SU-DHL-6 (cell line): Measurements from ENCODE around the gene DUS1L.

Experiments used
- H2AFZ ChIP-seq: fragments of 200-600 bp; sonication (generic); 2 replicates; pipeline ENCODE4 v1.6.1; 2014; ENCODE audit warnings: low read depth, mild to moderate bottlenecking, moderate library complexity, mixed read lengths, antibody characterized with exemption, low read length; ENCODE audit not compliant: severe bottlenecking
- H3F3A ChIP-seq: fragments of 200-600 bp; shearing (Covaris generic); 2 replicates; pipeline ENCODE4 v1.6.0; 2016; ENCODE audit warnings: antibody characterized with exemption, mild to moderate bottlenecking; ENCODE audit not compliant: insufficient read depth
- H3K27ac ChIP-seq: fragments of 200-600 bp; sonication (generic); 2 replicates; pipeline ENCODE4 v1.5.1; 2016; ENCODE audit warnings: low read depth, mild to moderate bottlenecking, low read length, moderate library complexity, mixed read lengths
- H3K27me3 ChIP-seq: fragments of 200-600 bp; sonication (generic), shearing (Covaris generic); 2 replicates; pipeline ENCODE4 v1.6.0; 2014; ENCODE audit warnings: mild to moderate bottlenecking, low read length
- H3K36me3 ChIP-seq: fragments of 200-600 bp; sonication (generic); 2 replicates; pipeline ENCODE4 v1.6.1; 2014; ENCODE audit warnings: mild to moderate bottlenecking, low read length, mixed read lengths
- H3K4me2 ChIP-seq: fragments of 300-600, 200-600 bp; shearing (Covaris generic), sonication (generic); 2 replicates; pipeline ENCODE4 v1.6.0; 2014; ENCODE audit warnings: low read length, low read depth, mild to moderate bottlenecking; ENCODE audit not compliant: poor library complexity, severe bottlenecking
- H3K4me3 ChIP-seq: fragments of 200-600 bp; sonication (generic); 2 replicates; pipeline ENCODE4 v1.5.1; 2014; ENCODE audit warnings: antibody characterized with exemption, low read length, mild to moderate bottlenecking, mixed read lengths; ENCODE audit not compliant: insufficient read depth, poor library complexity, severe bottlenecking
- H3K79me2 ChIP-seq: fragments of 200-600 bp; sonication (generic); 2 replicates; pipeline ENCODE4 v1.6.1; 2014; ENCODE audit warnings: mild to moderate bottlenecking, low read length, moderate library complexity; ENCODE audit not compliant: insufficient read depth
- H3K9ac ChIP-seq: fragments of 200-600 bp; sonication (generic); 2 replicates; pipeline ENCODE4 v1.7.0; 2014; ENCODE audit warnings: mild to moderate bottlenecking, low read length
- H3K9me2 ChIP-seq: fragments of 200-600 bp; sonication (generic); replicated peaks from 2 replicates; pipeline ENCODE4 v1.6.1; 2014; ENCODE audit warnings: low read length; ENCODE audit not compliant: insufficient read depth
- H3K9me3 ChIP-seq: fragments of 200-600 bp; sonication (generic); 2 replicates; pipeline ENCODE4 v1.6.1; 2014; ENCODE audit warnings: low read length, mixed read lengths; ENCODE audit not compliant: insufficient read depth
- H4K20me1 ChIP-seq: fragments of 200-600 bp; sonication (generic); 2 replicates; pipeline ENCODE4 v1.6.1; 2014; ENCODE audit warnings: low read depth, mild to moderate bottlenecking, antibody characterized with exemption, low read length, moderate library complexity, mixed read lengths
- EZH2phosphoT487 ChIP-seq: fragments of 200-600 bp; sonication (generic), shearing (Covaris generic); conservative IDR thresholded peaks from 2 replicates; pipeline ENCODE4 v1.6.1; 2018; ENCODE audit warnings: mild to moderate bottlenecking, antibody characterized with exemption, low read length, moderate library complexity, mixed read lengths
- TF ChIP-seq, protein P1 (sequence below): fragments of 200-600 bp; sonication (generic); IDR thresholded peaks from one replicate; pipeline ENCODE4 v1.5.1; 2017; ENCODE audit warnings: antibody characterized with exemption, mild to moderate bottlenecking, low read length, moderate library complexity; ENCODE audit not compliant: insufficient read depth, poor library complexity, severe bottlenecking

DUS1L gene

DNA sequence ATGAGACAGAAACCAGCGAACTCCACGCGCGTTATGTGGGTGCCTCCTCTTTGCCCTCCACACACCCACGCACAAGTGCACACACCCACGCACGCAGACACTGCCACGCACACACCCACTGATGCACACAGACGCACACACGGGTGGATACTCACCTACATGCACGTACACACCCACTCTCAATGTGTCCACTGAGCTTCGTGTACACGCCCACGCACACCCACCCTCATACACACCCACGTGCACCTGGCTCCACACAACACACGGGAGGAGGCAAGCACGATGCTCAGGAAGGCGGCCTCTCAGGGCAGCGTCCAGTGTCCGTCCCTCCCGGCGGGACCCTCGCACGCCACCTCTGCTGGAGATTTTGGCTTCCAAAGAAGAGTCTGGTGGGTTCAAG lies 18.2 kb downstream of the DUS1L start:
- H3F3A ChIP-seq, result no peaks in the 10 kb centered on the region
- no peak overlapping the region for H3K4me2 ChIP-seq
- H3K9me2 ChIP-seq, result no peaks in the 10 kb centered on the region
- no peaks in the 10 kb centered on the region for H3K9me3 ChIP-seq
- H3K9ac ChIP-seq, result no peak overlapping the region
- H3K27me3 ChIP-seq, result no peaks in the 10 kb centered on the region
- H2AFZ ChIP-seq, result no peak overlapping the region
- TF ChIP-seq EZH2phosphoT487, result no peak
- TF ChIP-seq, protein P1, sequence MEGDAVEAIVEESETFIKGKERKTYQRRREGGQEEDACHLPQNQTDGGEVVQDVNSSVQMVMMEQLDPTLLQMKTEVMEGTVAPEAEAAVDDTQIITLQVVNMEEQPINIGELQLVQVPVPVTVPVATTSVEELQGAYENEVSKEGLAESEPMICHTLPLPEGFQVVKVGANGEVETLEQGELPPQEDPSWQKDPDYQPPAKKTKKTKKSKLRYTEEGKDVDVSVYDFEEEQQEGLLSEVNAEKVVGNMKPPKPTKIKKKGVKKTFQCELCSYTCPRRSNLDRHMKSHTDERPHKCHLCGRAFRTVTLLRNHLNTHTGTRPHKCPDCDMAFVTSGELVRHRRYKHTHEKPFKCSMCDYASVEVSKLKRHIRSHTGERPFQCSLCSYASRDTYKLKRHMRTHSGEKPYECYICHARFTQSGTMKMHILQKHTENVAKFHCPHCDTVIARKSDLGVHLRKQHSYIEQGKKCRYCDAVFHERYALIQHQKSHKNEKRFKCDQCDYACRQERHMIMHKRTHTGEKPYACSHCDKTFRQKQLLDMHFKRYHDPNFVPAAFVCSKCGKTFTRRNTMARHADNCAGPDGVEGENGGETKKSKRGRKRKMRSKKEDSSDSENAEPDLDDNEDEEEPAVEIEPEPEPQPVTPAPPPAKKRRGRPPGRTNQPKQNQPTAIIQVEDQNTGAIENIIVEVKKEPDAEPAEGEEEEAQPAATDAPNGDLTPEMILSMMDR, result no peak
- no peaks in the 10 kb centered on the region for H3K36me3 ChIP-seq
- H3K79me2 ChIP-seq, result peaks cover 4% of the 10 kb centered on the region
- no peaks in the 10 kb centered on the region for H4K20me1 ChIP-seq
- no peak overlapping the region for H3K27ac ChIP-seq
- no peak overlapping the region for H3K4me3 ChIP-seq

DNA sequence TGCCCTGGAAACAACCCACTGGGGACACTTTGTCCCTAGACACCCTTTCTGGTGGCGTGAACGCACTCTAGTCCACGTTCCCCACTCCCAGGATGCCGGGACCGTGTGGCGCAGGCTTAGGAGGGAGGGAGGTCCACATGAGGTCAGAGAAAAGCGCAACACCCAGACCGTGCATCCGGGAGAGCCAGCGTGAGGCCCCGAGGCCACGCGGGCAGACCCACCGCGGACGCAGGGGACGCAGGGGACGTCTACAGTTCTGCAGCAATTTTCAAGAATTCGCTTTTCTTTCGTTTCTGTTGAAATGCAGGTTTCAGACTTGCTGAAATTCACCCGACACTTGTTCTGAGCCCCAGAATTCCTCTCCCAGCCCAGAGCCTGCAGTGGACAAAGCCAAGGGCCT lies 18.7 kb downstream of the DUS1L start:
- Histone ChIP-seq H3K4me3 (no peak overlapping the region), H3K4me2 (no peak overlapping the region), H3K27me3 (no peaks in the 10 kb centered on the region), H3K79me2 (no peaks in the 10 kb centered on the region), H3K9me2 (no peaks in the 10 kb centered on the region), H4K20me1 (no peaks in the 10 kb centered on the region), H3K9me3 (no peaks in the 10 kb centered on the region), H3K9ac (no peak overlapping the region), H3K27ac (no peak overlapping the region), H2AFZ (no peak overlapping the region), H3K36me3 (no peaks in the 10 kb centered on the region), H3F3A (no peaks in the 10 kb centered on the region)
- TF ChIP-seq, protein P1, result no peak
- no peak for TF ChIP-seq EZH2phosphoT487

DNA sequence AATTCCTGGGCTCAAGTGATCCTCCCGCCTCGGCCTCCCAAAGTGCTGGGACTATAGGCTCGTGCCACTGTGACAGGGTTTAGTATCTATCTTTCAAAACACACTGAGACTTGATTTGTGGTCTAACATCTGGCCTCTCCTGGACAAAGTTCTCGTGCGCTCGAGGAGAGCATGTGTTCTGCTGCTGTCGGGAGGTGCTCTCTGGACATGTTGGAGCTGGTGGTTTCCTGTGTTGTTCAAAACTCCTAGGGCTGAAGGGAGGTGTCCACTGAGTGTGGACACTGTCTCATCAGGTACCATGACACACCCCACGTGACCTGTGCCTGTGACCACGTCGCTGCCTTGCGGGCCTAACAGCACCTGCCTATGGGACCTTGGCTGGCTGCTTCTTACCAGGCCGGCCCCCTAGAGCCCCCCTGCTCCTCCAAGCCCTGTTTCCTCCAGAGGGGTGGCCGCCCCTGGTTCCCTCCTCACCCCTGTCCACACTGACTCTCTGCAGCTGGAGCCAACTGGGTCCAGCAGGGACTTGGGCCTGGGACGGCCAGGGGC lies 19.6 kb downstream of the DUS1L start:
- Histone ChIP-seq H3K79me2 (no peaks in the 10 kb centered on the region), H3F3A (no peaks in the 10 kb centered on the region), H3K9me2 (no peaks in the 10 kb centered on the region), H3K9me3 (no peaks in the 10 kb centered on the region), H4K20me1 (no peaks in the 10 kb centered on the region), H3K9ac (no peak overlapping the region), H2AFZ (no peak overlapping the region), H3K36me3 (no peaks in the 10 kb centered on the region), H3K4me3 (no peak overlapping the region), H3K4me2 (no peak overlapping the region), H3K27ac (no peak overlapping the region), H3K27me3 (no peaks in the 10 kb centered on the region)
- no peak for TF ChIP-seq EZH2phosphoT487
- TF ChIP-seq, protein P1, result no peak
